ENCODE data around the gene MAPT. TPM values are rescaled to one million over a fixed set of nuclear protein-coding genes. Genes with fewer than 3 reads are reported as not detected.
"Not testable (repeated sequence)": the region's sequence is repeated elsewhere in the genome, so short reads cannot be mapped to it uniquely, and the experiment has no call there.

Gene MAPT
- total RNA-seq, 4 donors from 2014 or later = 70.3 to 120 (median 82.8) TPM

DNA sequence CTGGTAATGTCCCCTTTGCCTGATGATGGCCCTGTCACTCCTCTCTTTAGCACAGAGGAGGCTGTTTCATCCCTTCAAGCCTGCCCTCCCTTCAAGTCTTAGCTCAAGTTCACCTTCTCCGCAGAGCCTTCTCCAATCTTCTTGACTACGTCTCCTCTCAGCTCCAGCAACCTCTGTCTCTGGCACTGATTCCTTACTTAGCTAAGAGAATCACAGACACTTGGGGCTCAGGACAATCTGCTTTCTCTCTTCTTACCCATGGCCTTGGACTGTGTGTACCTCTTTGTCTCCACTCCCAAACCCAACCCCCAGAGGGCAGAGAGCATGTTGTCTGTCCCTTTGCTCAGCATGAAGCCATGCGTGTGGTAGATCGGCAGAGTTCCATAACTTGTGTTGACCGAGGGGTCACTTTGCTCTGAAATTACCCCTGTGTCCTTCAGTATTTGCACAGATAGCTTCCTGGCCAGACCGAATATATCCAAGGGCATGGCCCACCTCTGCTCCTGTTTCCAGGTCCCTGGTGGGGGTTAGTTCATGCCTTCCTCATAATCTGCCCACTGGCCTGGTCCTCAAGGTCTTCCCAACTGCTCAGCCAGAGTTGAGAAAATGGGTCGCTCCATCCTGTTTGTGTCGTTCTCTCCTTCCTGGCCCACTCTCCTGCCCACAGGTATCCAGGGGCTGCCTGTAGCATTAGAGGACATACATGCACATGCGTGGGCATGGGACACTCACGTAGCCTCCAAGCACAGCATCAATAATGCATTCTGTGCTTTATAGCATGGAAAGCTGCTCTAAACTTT lies 41.6 kb downstream of the MAPT start:
- Histone ChIP-seq H3K4me1 (peaks cover 41 to 46% of the 10 kb centered on the region in 2 donors), H3K4me3 (no peak overlapping the region), H3K27ac (peak overlapping the region; percentile 49 to 82 (median 66)), H3K9me3 (no peaks in the 10 kb centered on the region), H3K27me3 (no peaks in the 10 kb centered on the region), H3K36me3 (no peaks in the 10 kb centered on the region)
- DNase-seq (no peak), ATAC-seq (no peak)
- in situ Hi-C loops (cut with MboI; ENCODE audit: low sequenced_read_pairs in 4 of 4) = no loop called here
- TF ChIP-seq, protein P1, sequence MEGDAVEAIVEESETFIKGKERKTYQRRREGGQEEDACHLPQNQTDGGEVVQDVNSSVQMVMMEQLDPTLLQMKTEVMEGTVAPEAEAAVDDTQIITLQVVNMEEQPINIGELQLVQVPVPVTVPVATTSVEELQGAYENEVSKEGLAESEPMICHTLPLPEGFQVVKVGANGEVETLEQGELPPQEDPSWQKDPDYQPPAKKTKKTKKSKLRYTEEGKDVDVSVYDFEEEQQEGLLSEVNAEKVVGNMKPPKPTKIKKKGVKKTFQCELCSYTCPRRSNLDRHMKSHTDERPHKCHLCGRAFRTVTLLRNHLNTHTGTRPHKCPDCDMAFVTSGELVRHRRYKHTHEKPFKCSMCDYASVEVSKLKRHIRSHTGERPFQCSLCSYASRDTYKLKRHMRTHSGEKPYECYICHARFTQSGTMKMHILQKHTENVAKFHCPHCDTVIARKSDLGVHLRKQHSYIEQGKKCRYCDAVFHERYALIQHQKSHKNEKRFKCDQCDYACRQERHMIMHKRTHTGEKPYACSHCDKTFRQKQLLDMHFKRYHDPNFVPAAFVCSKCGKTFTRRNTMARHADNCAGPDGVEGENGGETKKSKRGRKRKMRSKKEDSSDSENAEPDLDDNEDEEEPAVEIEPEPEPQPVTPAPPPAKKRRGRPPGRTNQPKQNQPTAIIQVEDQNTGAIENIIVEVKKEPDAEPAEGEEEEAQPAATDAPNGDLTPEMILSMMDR (IDR thresholded peaks at IDR 0.05 in 4 of 5, conservative IDR thresholded peaks at IDR 0.05 in 1 of 5) = no peak
- no peak for TF ChIP-seq POLR2A (IDR thresholded peaks at IDR 0.05)
- intact Hi-C loops (cut with DNase I; ENCODE audit: low total_unique reads) = no loop called here

DNA sequence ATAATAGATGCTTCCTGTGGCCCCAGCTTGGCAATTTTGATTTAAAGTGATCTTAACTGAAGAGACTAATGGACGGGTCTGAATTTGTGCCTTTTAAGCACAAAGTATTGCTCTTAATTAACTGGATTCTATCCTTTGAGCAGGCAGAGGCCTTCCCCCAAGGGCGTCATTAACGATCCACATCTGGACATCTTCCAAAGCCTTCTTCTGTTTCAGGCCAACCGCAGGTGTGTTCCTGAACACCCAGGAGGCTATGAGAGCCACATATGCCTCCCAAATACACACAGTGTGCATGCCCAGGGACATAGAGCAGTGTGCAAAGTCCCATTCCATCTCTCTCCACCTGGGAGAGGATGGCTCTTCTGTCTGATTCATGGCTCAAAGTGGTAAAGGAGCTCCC lies 42.3 kb downstream of the MAPT start:
- DNase-seq (peak; percentile 46 to 48), ATAC-seq (peak; percentile 61 to 77)
- intact Hi-C loops (cut with DNase I; ENCODE audit: low total_unique reads) = no loop called here

GRCh38 chr17:45937186-45937585 lies 42.8 kb downstream of the MAPT start:
- Histone ChIP-seq H3K4me1 (peaks cover 51 to 54% of the 10 kb centered on the region in 2 donors), H3K27ac (peak overlapping the region; percentile 49 to 82 (median 66))
- DNase-seq; intact Hi-C loops (cut with DNase I; ENCODE audit: low total_unique reads); H3K36me3 ChIP-seq; H3K4me3 ChIP-seq; H3K9me3 ChIP-seq; in situ Hi-C loops (cut with MboI; ENCODE audit: low sequenced_read_pairs in 4 of 4); H3K27me3 ChIP-seq; ATAC-seq: not testable (repeated sequence)

More for the DNA sequence above, 42.3 kb downstream of the MAPT start:
- no peaks in the 10 kb centered on the region for H3K27me3 ChIP-seq
- H3K9me3 ChIP-seq = no peaks in the 10 kb centered on the region
- H3K4me1 ChIP-seq = peaks cover 46 to 48% of the 10 kb centered on the region in 2 donors
- in situ Hi-C loops (cut with MboI; ENCODE audit: low sequenced_read_pairs in 4 of 4) = no loop called here
- H3K27ac ChIP-seq = peak overlapping the region; percentile 49 to 82 (median 66)
- no peaks in the 10 kb centered on the region for H3K36me3 ChIP-seq
- no peak for TF ChIP-seq POLR2A (IDR thresholded peaks at IDR 0.05)
- TF ChIP-seq, protein P1 (IDR thresholded peaks at IDR 0.05 in 4 of 5, conservative IDR thresholded peaks at IDR 0.05 in 1 of 5) = no peak
- no peak overlapping the region for H3K4me3 ChIP-seq

DNA sequence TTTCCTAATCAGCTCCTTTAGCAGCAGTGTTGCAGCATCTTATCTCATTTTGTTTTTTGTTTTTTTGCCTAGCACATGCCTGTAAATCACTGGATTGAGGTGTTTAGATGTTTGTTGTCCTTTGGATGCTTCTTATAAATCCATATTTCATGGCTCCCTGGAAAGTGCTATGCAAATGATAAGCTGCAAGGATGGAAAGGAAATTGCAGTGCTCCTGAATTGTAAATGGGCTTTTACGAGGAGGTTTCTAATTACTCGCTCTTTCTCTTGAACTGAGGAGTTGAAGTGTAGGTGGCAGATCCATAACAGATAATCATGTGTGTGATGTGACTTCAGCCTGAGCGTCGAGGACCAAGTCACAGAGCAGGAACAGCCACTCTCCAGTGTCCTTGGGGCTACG lies 45.0 kb downstream of the MAPT start:
- Histone ChIP-seq H3K36me3 (no peaks in the 10 kb centered on the region), H3K4me1 (peaks cover 67 to 71% of the 10 kb centered on the region in 2 donors), H3K27ac (peak overlapping the region; percentile 85 to 94 (median 91)), H3K4me3 (no peak overlapping the region), H3K9me3 (no peaks in the 10 kb centered on the region), H3K27me3 (no peaks in the 10 kb centered on the region)
- DNase-seq (no peak), ATAC-seq (no peak)
- TF ChIP-seq, protein P1 (IDR thresholded peaks at IDR 0.05 in 4 of 5, conservative IDR thresholded peaks at IDR 0.05 in 1 of 5) = no peak
- TF ChIP-seq POLR2A (IDR thresholded peaks at IDR 0.05) = no peak
- intact Hi-C loops (cut with DNase I; ENCODE audit: low total_unique reads) = no loop called here
- in situ Hi-C loops (cut with MboI; ENCODE audit: low sequenced_read_pairs in 4 of 4) = no loop called here

GRCh38 chr17:45940293-45940692 lies 45.9 kb downstream of the MAPT start:
- TF ChIP-seq POLR2A (IDR thresholded peaks at IDR 0.05) = no peak
- TF ChIP-seq, protein P1 (IDR thresholded peaks at IDR 0.05 in 4 of 5, conservative IDR thresholded peaks at IDR 0.05 in 1 of 5) = no peak
- intact Hi-C loops (cut with DNase I; ENCODE audit: low total_unique reads) (no loop called here), in situ Hi-C loops (cut with MboI; ENCODE audit: low sequenced_read_pairs in 4 of 4) (loop anchor here in 1 of 4 donors (10.0 kb wide), 1 partner anchor 55 kb away; no protein-coding TSS in a partner anchor)
- Histone ChIP-seq H3K4me3 (no peak overlapping the region), H3K27ac (peak overlapping the region; percentile 85 to 94 (median 91)), H3K36me3 (no peaks in the 10 kb centered on the region), H3K27me3 (no peaks in the 10 kb centered on the region), H3K4me1 (peaks cover 74 to 75% of the 10 kb centered on the region in 2 donors), H3K9me3 (no peaks in the 10 kb centered on the region)
- no peak for DNase-seq
- ATAC-seq = no peak
